ENCODE measurements around the gene ZNF583.
A peak's percentile ranks its signal among the peaks of the same experiment; 100 is the strongest.

The ZNF583 gene

GRCh38 chr19:56403764-56404704 is at the start of gene ZNF583:
TSS of gene ZNF583 (plus strand) at chr19:56404332. CDS start at chr19:56407115, 2,783 bp downstream.
- peak; percentile 93 for DNase-seq

- no peak for DNase-seq
Measured at GRCh38 chr19:56355517-56355916, 48.6 kb upstream of the ZNF583 start.

GRCh38 chr19:56356944-56357343 is 47.2 kb upstream of the ZNF583 start:
- DNase-seq: no peak

GRCh38 chr19:56360841-56361240 is 43.3 kb upstream of the ZNF583 start:
- DNase-seq: no peak

- peak; percentile 25 for DNase-seq
Measured at GRCh38 chr19:56367829-56368711, 36.1 kb upstream of the ZNF583 start.

- DNase-seq: no peak
Measured at GRCh38 chr19:56369886-56370676, 34.1 kb upstream of the ZNF583 start.

- no peak for DNase-seq
Measured at GRCh38 chr19:56372281-56372680, 31.9 kb upstream of the ZNF583 start.

- no peak for DNase-seq
Measured at GRCh38 chr19:56377105-56377924, 26.8 kb upstream of the ZNF583 start.

GRCh38 chr19:56383826-56384605 is 20.1 kb upstream of the ZNF583 start:
- no peak for DNase-seq

- no peak for DNase-seq
Measured at GRCh38 chr19:56393119-56394012, 10.8 kb upstream of the ZNF583 start, which contains the start of gene ZNF582. TSS of gene ZNF582 (minus strand) at chr19:56393534. CDS start at chr19:56391752, 1,782 bp downstream.

- DNase-seq: no peak
Measured at GRCh38 chr19:56398809-56399208, 5.3 kb upstream of the ZNF583 start.

GRCh38 chr19:56400485-56400884 is 3.6 kb upstream of the ZNF583 start:
- no peak for DNase-seq

- DNase-seq: no peak
Measured at GRCh38 chr19:56403261-56403660, 871 bp upstream of the ZNF583 start.

- DNase-seq: no peak
Measured at GRCh38 chr19:56404705-56405056, 549 bp downstream of the ZNF583 start.

GRCh38 chr19:56405062-56405461 is 930 bp downstream of the ZNF583 start:
- no peak for DNase-seq

GRCh38 chr19:56423276-56423984 is 19.3 kb downstream of the ZNF583 start:
- DNase-seq: no peak

GRCh38 chr19:56423985-56424353 is 19.8 kb downstream of the ZNF583 start:
- no peak for DNase-seq

- no peak for DNase-seq
Measured at GRCh38 chr19:56441206-56441792, 37.2 kb downstream of the ZNF583 start.

GRCh38 chr19:56474308-56474707 is 70.2 kb downstream of the ZNF583 start:
- no peak for DNase-seq
